Transverse colon (tissue), 4 donors: ENCODE data around the gene DCLRE1C. TPM values are rescaled to one million over a fixed set of nuclear protein-coding genes. Genes with fewer than 3 reads are reported as not detected.

Experiments
- DNase-seq: peaks from one replicate; pipeline ENCODE4 v3.0.0-alpha.2; 2019
- H3K27ac ChIP-seq, 4 donors: fragments of 200-600 bp; sonication (generic); 2 replicates each; pipeline ENCODE4 v1.5.1; 2016 to 2018; ENCODE audit warnings: inconsistent platforms in 4 of 4
- H3K27me3 ChIP-seq: fragments of 200-600 bp; sonication (generic); 2 replicates; pipeline ENCODE4 v1.5.1; 2017; ENCODE audit warnings: inconsistent platforms
- H3K36me3 ChIP-seq, 4 donors: fragments of 200-600 bp; sonication (generic); 2 replicates each; pipeline ENCODE4 v1.5.1; 2017 to 2019; ENCODE audit warnings: inconsistent platforms in 4 of 4
- H3K4me1 ChIP-seq, 4 donors: fragments of 200-600 bp; sonication (generic); 2 replicates each; pipeline ENCODE4 v1.5.1; 2017 to 2020; ENCODE audit warnings: inconsistent platforms in 4 of 4
- H3K4me3 ChIP-seq, 4 donors: fragments of 200-600 bp; sonication (generic); 1 replicate in 1 of 4; 2 replicates in 3 of 4; pipeline versions ENCODE4 v1.5.1 to v1.6.1; 2017 to 2019; ENCODE audit warnings: inconsistent platforms in 4 of 4
- H3K9me3 ChIP-seq, 2 donors: fragments of 200-600 bp; sonication (generic); 2 replicates each; pipeline ENCODE4 v1.5.1; 2017 to 2019; ENCODE audit warnings: inconsistent platforms in 2 of 2
- CTCF ChIP-seq, 5 experiments: fragments of 200-600 bp in 3 of 5; fragments of 450-650 bp in 2 of 5; sonication (generic) in 3 of 5; IDR thresholded peaks; 1 replicate in 2 of 5; 2 replicates in 3 of 5; pipeline ENCODE4 v1.5.1; 2016 to 2017; ENCODE audit warnings: antibody characterized with exemption in 5 of 5, inconsistent platforms in 3 of 5, mild to moderate bottlenecking in 2 of 5, moderate library complexity in 1 of 5
- EP300 ChIP-seq: sonication (generic); formaldehyde crosslinking; IDR thresholded peaks from one replicate; pipeline ENCODE4 v1.6.1; 2017; ENCODE audit warnings: antibody characterized with exemption, low read depth
- POLR2A ChIP-seq: fragments of 450-650 bp; IDR thresholded peaks from one replicate; pipeline ENCODE4 v1.6.1; 2016; ENCODE audit warnings: antibody characterized with exemption, mild to moderate bottlenecking, moderate library complexity
- POLR2AphosphoS5 ChIP-seq, 3 donors: sonication (generic); formaldehyde crosslinking; IDR thresholded peaks; one replicate each; pipeline ENCODE4 v1.6.1; 2016; ENCODE audit warnings: antibody characterized with exemption in 3 of 3
- WGBS, 2 donors: methylation state at CpG; one replicate each; pipeline ENCODE4 v1.1.5; 2018; ENCODE audit warnings: low coverage in 1 of 2; 5-methylcytosine and 5-hydroxymethylcytosine counted together
- in situ Hi-C, 4 donors: fragments of 200-750 bp; cut with MboI; loops; one replicate each; pipeline versions ENCODE4 v1.15.0 to v1.15.1; 2017; ENCODE audit warnings: low sequenced_read_pairs in 3 of 4, low pct_ligation_motif_present in 1 of 4, low pct_unique_long_range_greater_than_20kb in 1 of 4
- intact Hi-C: fragments of 100-400 bp; cut with DNase I; formaldehyde crosslinking; loops from one replicate; pipeline ENCODE4 v1.15.1; 2023; ENCODE audit warnings: low total_unique reads
- total RNA-seq, 4 donors: library from RNA; depleted of rRNA; stranded (reverse); fragments of >200 nt; gene quantifications; one replicate each; pipeline ENCODE4 v1.1.0, GENCODE V29; 2016

DCLRE1C gene
- total RNA-seq, 4 donors from 2014 or later = 10.0 to 61.3 (median 13.8) TPM

- Histone ChIP-seq H3K4me1 (no peaks in the 10 kb centered on the region), H3K4me3 (no peak overlapping the region), H3K9me3 (no peaks in the 10 kb centered on the region), H3K27me3 (no peaks in the 10 kb centered on the region), H3K36me3 (peaks cover 0 to 25% (median 9%) of the 10 kb centered on the region in 4 donors), H3K27ac (no peak overlapping the region)
- intact Hi-C loops (no loop called here), in situ Hi-C loops (no loop called here)
- TF ChIP-seq POLR2AphosphoS5 (IDR thresholded peaks at IDR 0.05) (no peak), CTCF (IDR thresholded peaks at IDR 0.05) (no peak), EP300 (no peak), POLR2A (no peak)
- 82% methylated on average over 2 of the region's 2 CpGs for WGBS, 2 donors
- no peak for DNase-seq
Measured at GRCh38 chr10:14905890-14906289, 48.0 kb downstream of the DCLRE1C start.

- TF ChIP-seq CTCF (IDR thresholded peaks at IDR 0.05) (no peak), EP300 (no peak), POLR2A (no peak), POLR2AphosphoS5 (IDR thresholded peaks at IDR 0.05) (no peak)
Measured at GRCh38 chr10:14904864-14905263, 49.0 kb downstream of the DCLRE1C start.

GRCh38 chr10:14904316-14904732, 49.6 kb downstream of the DCLRE1C start:
- no peaks in the 10 kb centered on the region for H3K9me3 ChIP-seq
- no peaks in the 10 kb centered on the region for H3K4me1 ChIP-seq
- no peak for DNase-seq

More at GRCh38 chr10:14904864-14905263, 49.0 kb downstream of the DCLRE1C start:
- 89 to 93% methylated on average over 2 of the region's 2 CpGs for WGBS, 2 donors
- Histone ChIP-seq H3K27ac (no peak overlapping the region), H3K4me1 (no peaks in the 10 kb centered on the region), H3K27me3 (no peaks in the 10 kb centered on the region), H3K36me3 (peaks cover 0 to 20% (median 5%) of the 10 kb centered on the region in 4 donors), H3K9me3 (no peaks in the 10 kb centered on the region), H3K4me3 (no peak overlapping the region)
- in situ Hi-C loops = no loop called here
- intact Hi-C loops = no loop called here
- DNase-seq = no peak

GRCh38 chr10:14891151-14891550, 62.7 kb downstream of the DCLRE1C start:
- intact Hi-C loops = no loop called here

More at GRCh38 chr10:14904316-14904732, 49.6 kb downstream of the DCLRE1C start:
- in situ Hi-C loops (no loop called here), intact Hi-C loops (no loop called here)
- no peak overlapping the region for H3K4me3 ChIP-seq
- H3K27ac ChIP-seq = no peak overlapping the region
- H3K27me3 ChIP-seq = no peaks in the 10 kb centered on the region
- TF ChIP-seq POLR2A (no peak), CTCF (IDR thresholded peaks at IDR 0.05) (peak; percentile 34 to 62 (median 55))
- peaks cover 0 to 16% (median 5%) of the 10 kb centered on the region in 4 donors for H3K36me3 ChIP-seq
- 30 to 38% methylated on average over 1 of the region's 1 CpG for WGBS, 2 donors

More at GRCh38 chr10:14891151-14891550, 62.7 kb downstream of the DCLRE1C start:
- H3K9me3 ChIP-seq = no peaks in the 10 kb centered on the region
- H3K4me1 ChIP-seq = no peaks in the 10 kb centered on the region
- in situ Hi-C loops = no loop called here
- TF ChIP-seq POLR2AphosphoS5 (IDR thresholded peaks at IDR 0.05) (no peak), CTCF (IDR thresholded peaks at IDR 0.05) (no peak), POLR2A (no peak), EP300 (no peak)
- H3K4me3 ChIP-seq = no peak overlapping the region
- 87 to 100% methylated on average over 1 of the region's 1 CpG for WGBS, 2 donors
- no peak for DNase-seq
- no peaks in the 10 kb centered on the region for H3K27me3 ChIP-seq
- no peaks in the 10 kb centered on the region for H3K36me3 ChIP-seq
- H3K27ac ChIP-seq = no peak overlapping the region
